HG03175 (cell line): ENCODE data around the gene MRPS14.

Source experiments
- ATAC-seq: cut with Tn5 transposase; IDR thresholded peaks from one replicate; pipeline ENCODE4 v1.9.1; 2021; ENCODE audit warnings: mild to moderate bottlenecking, moderate library complexity; ENCODE audit not compliant: unreplicated experiment

The MRPS14 gene

DNA sequence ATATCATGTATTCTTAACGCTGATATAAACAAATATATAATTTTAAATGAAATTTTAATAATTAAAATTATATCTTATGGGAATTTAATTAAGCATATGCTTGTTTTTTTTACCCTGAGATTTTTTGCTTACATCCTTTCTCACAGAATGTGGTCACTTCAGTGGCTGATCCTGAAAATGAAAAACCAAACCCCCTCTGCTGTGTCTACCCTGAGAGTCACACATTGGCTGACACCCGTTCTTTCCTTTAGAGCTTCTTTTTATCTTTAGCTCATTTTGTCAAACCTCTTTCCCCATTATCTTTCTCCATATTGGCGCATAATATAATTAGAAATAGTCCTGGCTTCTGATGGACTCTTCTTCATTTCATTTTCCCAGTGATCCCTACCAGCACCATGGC is 34.2 kb downstream of the MRPS14 start:
- ATAC-seq: no peak

DNA sequence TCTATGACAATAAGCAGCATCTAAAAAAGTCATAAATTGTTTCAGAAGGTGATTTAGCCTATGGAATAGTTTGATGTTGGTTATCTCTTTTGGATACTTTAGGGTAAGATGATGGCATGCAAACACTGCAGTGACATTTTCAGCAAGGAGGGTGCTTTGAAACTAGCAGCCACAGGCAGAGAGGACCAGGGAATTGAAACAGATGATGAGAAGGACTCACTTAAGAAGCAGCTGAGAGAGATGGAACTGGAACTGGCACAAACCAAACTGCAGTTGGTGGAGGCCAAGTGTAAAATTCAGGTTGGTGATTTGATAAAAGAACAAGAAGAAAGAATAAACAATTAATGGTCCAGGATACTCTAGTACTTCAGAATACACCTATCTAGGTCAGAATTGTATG is 34.7 kb downstream of the MRPS14 start:
- ATAC-seq: no peak

DNA sequence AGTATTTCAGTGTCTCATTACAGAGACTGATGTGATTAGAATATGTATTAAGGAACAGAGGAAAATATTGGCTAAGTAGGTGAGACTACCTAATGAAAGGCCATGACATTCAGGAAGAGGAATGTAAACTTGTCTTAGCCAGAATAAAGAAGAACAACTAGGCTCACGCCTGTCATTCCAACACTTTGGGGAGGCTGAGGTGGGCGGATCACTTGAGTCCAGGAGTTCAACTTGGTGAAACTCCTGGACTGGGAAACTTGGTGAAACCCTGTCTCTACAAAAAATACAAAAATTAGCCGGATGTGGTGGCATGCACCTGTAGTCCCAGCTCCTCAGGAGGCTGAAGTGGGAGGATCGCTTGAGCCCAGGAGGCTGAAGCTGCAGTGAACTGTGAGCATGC is 38.3 kb downstream of the MRPS14 start:
- ATAC-seq: no peak

DNA sequence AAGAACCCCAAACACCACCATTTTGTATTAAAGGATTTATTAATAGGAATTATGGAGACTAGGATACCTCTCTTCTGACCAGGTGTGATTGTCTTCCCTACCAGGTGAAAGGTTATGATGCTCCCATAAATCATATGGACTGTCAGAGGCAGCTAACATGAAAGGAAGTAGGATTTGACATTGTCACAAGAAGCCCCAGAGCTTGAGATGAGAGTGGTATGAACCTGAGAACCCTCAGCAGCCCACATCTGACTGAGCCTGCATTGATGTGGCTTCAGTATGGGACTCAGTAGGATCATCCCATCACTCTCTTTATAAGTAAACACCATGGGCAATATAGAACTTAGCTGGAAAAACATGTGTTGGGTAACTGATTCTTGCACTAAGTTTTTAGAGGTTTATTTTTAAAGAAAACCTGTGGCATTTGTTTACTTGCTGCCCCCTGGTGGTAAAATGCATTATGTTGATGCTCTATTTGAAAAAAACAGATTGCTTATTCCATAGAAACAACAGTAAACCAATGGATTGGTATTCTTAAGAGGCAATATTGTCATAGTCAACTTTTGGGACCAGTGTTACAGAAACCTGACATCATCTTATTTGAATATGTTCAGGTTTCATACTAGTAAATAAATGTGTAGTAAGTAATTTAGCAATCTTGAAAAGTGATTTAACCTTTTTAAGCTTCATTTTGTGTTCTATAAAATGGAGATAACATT is 40.1 kb downstream of the MRPS14 start:
- no peak for ATAC-seq

DNA sequence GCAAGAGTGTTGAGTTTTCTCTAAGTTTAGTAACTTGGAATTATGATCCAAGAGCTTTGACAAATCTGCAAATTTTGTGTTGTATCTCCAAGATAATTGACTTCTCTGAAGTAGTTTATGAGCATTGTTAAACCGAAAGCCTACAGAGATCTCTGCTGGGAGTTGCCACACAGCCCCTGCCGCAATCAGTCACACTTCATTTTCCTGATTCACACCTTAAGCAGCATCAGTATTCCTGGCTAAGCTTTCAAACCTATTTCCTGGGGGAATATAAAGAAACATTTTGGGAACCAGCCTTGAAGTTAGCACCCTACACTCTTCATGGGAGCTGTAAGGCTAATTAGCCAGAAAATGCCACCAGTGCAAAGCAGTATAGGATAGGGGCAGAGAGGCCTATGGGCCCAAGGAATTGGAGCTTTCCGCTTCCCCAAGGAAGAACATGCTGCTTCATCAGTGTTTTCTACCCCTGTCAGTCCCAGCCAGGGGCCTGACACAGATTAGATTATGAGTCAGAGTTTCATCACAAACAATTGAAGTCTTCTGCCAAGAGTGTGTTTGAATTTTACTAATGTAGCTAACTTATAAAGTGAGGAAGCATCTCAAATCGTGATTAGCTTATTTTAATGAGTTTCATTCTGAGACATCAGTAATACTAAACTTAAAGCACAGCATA is 46.7 kb downstream of the MRPS14 start:
- no peak for ATAC-seq

DNA sequence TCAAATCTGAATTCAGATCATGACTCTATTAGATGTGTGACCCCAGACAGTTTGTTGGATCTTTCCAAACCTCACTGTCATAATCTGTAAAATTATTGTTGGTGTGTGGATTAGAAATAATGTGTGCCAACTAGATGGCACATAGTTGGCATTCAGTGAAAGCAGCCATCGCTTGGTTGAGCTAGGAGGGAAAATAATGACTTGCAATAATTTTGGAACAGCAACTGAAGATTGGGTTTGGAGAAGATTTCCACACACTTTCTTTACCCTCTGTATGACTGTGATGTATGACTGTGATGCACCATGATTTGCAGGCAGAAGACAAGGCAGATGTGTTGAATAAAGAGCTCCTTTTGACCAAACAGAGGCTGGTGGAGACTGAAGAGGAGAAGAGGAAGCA is 47.5 kb downstream of the MRPS14 start:
- ATAC-seq: no peak

DNA sequence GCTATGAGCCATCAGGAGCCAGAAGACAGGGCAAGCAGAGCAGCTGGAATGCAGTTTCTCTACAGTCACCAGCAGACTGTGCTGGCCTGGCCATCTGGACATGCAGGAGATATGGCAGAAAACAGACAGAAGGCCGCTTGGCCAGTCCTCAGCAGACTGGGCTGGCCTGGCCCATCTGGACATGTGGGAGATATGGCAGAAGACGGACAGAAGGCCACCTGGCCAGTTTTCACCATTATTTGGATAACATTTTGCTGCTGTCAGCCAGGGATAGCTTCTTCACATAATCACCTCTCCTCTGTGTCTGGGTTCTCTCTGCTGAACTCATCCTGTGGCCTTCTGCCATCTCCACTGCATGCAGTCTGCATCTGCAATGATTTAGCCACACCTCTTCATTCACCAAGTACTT is 48.5 kb downstream of the MRPS14 start:
- no peak for ATAC-seq

DNA sequence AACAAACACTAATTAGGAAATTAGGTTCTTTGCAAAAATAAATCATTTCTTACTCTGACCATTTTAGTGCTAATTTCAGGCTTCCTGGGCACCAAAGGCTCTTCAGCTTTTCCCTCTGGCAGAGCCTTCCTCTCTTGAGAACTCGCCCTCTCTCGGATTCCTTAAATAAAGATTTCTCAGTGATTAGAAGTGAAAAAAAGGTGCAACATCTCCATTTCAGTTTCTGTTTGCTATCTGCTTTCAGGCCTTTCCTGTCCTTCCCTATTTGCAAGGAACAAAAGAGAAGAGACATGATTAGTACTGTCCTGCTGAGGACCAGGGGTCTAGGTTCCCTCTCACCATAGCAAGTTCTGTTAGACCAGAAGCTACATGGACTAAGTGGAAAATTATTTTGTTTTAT is 51.3 kb downstream of the MRPS14 start:
- ATAC-seq: no peak

DNA sequence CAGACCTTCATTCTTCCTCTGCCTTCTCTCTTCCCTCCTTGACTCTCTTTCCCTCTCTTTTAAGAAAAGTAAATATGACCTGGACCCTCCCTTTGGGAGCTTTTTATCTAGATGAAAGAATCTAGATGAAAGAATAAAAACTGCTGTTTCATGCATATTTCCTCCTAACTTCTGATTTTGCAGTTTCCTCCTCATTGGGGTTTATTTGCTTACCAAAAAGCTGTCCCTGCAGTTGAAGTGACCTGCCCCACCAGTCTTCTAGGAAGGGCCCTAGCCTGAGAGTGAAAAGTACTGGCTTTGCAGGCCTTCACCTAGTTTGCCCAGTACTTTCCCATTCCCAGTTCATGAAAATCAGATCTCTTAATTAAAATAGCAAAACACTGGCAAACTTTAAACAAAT is 51.8 kb downstream of the MRPS14 start:
- no peak for ATAC-seq

DNA sequence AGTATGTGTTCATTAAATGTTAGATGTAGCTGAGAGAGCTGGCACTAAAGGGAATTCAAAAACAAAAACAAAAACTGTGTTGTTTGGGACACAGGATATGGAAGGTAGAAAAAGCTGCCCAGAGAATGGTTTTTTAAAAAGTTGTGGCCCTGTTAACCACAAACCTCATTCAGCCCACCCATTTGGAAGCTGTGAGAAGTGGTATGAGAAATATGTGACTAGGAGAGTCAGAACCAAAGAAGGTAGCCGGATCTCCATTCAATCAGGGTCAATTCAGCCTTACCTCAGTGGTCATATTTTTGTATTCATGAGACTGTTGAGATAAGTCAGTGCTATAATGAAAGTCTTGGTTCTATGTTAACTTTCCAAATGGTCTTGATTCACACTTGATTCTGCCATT is 53.2 kb downstream of the MRPS14 start:
- peak; percentile 46 for ATAC-seq

DNA sequence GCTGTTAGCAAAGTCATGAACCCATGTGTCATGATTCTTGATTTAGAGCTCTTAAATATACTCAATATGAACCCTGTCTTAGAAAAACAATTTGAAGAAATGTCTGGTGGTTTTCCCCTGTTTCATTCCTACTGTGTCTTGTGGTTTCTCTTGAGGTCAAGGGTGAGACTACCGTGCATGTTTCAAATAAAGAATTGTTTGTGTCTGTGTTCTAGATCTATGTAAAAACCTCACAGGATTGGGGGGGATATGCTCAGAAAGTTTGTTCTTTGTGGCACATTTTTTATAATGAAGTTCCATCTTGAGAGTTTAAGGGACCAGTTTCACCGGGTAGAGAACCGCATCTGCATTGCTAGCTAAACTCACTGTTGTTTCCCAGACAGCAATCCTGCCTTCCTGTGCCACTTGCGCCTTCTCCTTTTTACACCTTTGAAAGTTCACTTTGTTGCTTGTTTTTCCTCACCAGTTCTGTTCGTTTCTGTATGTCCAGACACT is 54.4 kb downstream of the MRPS14 start:
- ATAC-seq: peak; percentile 64

DNA sequence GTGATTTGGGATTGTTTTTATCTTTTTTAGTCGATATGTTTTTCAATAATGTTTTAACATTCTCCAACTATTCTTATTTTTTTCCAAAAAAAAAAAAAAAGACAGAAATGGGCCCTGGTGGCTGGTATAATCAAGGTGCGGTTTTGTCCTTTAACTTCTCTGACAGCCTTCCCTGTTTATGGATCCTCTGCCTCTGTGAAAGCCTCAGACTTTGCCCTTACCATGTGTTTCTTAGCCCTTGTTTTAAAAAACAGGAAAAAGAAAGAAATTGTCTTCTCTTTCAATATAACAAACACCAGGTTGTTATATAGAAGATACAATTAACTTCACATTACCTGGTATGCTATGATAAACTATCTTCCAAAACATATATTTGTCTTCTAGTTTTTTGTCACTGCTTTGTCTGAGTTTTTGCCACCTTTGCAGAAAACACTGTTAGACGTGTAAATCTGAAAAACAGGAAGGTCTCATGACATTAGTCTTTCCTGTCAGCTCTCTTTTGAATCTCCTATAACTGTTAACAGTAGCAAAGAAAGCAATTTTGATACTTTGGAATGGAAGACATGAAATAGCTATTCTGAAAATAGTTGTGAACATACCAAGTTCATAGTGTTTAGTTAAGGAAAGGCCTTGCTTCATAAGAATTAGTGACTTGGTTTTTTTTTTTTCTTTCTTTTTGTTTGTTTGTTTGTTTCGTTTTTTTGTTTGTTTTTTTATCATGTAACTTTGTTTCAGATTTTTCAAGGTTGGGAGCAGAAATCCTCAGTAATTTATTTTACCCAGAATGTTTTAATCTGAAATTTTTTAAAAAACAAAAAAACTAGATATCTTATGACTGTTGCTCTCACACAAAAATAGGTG is 55.1 kb downstream of the MRPS14 start:
- ATAC-seq: no peak

DNA sequence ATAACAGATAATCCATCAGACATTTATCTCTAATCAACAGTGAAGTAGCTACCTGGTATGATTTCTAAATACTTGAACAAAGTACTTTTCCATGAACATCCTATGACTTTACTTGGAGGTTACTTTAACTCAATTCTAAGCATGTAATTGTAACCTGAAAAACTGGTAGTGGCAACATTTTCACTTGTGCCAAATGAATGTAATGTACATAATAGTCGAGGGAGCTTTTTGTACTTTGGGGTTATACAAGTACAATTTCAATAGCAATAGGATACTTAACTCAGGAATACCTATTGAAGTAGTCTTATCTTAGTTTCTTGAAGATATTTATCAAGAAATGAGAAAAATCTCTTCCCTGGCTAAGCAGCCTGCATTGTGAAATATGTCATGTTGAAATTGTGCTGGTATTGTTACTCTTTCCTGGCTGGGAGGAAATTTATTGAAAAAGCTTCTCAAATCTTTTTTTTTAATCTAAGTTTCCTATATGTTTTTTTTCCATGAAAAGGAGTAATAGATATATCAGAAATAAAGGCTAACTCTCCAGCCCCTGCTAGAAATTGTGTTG is 57.1 kb downstream of the MRPS14 start:
- ATAC-seq: no peak

DNA sequence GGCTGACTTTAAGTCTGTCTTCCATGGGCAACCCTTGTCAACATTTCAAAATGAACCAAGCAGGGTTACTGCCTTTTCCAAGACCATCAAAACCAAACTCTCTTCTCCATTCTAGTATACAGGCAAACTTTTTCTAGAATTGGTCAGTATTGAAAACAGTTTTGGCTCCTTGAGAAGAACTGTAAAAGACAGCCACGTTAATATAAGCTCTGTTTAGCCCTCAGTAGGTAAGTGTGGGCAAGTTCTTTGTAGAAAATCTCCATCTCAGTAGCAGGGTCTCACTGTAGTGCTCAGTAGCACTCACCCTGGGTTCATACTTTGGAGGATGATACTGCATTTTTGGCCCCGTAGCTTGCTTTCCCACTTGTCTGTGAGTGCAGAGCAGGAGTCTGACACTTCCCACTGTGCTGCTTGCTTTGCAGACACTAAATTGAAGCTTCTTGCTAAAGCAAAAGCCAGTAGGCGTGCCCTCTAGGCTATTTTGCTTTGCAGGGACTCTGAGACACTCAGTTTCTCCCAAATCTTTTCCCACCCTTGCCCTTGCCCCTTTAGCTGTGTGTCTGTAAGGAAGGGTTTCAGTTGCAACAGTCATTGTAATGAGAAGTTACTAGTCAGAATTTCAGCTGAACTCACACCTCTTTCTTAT is 57.7 kb downstream of the MRPS14 start:
- no peak for ATAC-seq

DNA sequence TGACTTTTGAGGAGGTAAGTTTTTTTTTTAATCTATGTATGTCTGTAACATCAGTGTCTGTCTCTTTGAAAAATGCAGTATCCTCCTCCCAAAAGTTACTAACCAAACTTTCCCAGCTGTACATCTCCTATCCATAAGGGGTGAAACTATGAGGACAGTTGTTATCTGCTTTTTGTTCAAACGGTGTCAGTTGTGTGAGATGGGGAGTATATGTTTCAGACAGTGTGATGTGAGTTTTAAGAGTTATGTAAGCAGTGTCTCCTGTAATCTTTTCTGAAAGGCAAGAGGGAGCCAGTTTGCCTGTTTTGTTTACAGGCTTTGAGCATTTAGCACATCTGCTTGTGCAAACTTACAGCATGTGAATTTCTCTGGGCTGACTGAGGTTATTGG is 58.3 kb downstream of the MRPS14 start:
- ATAC-seq: no peak

DNA sequence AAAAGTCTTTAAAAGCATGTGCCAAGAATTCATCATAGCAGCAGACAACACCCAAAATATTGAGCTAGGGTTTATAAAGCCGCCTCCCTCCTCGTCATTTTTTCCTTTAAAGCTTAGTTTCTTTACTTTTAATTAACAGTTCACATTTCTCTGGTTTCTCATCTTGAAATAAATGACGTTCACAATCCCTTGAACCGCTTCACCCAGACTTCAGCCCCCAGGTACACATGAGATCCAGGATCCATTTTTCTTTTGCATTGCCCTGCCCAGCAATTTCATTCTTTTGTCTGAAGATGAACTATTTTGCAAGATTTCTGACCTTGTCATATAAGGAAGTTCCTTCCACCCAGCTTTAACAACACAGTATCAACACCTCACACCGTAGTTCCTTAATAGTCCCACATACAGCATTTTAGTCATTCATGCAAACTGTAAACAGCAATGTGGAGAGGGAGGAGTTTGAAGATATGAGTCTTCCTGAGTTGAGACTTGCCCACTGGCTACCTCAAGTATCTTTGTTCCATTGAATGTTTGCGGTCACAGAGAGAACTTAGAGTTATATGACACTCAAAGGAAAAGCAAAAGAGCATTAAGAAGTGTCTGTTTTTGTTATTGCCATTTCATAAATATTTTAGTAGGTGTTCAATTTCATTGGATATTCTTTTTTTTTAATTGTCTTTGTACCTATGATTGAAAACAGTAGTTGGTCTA is 58.8 kb downstream of the MRPS14 start:
- ATAC-seq: no peak

DNA sequence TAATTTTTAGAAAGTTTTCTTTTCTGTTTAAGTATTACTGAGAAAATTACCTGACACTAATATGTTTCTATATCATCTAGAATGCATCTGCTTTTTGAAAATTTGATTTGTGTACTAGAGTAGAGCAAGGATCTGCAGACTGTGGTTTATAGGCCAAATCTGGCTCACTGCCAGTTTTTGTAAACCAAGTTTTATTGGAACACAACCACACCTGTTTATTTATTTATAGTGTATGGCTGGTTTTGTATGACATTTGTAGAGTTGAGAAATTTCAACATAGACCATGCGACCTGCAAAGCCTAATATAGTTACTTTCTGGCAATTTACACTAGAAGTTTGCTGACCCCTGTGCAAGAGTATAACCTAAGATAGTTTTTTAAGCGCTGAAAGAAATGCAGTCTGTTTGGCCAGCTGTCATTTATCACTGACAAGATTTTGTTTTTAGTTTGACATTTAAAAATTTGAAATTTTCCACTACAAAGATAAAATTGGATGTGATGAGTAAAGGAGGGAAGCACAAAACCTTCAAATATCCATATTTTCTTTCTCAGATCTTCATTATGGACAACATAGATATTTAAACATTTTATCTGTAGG is 59.6 kb downstream of the MRPS14 start:
- ATAC-seq: no peak
